ENCODE results near the gene ARHGAP42.

Gene ARHGAP42

DNA sequence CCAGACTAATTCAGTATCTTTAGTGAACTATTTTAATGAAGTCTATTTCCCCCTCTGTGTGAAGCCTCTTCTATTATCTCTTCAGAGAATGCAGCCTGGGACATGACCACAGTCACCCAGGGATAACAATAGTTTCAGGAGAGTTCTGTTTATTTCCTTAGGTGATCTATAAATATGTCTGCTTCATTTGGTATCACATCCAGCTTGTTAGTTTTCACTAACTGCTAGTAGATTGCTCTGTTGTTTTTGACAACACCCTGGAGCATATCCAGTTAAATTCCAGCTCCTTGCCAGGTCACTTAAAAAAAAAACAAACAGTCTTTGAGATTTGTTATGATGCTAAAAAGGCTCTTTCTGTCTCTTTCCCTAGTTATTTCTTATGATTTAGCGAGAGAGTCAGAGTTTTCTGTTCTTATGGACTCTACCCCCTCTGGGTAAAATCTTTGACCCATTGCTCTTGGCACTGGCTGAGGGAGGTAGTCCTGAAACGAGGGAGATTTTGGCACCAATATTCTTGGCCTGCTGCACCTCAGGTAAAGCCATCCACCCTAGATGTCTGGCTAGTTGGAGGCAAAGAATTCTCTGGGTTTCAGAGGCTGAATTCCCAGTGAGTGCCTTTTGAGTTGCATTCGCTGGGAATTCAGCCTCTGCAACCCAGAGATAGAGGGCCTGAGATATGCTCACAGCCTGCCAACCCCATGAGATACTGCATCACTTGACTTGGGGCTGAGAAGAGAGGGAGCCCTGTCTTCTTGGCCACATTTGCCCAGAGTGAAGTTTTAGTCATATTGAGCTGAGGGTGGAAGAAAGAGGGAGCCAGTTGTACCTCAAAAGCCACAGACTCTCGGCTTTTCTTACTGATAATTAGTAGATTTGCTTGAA is 283.4 kb downstream of the ARHGAP42 start:
- Histone ChIP-seq H3K4me3 (ENCODE audit: low read length) (no peak overlapping the region), H3K27me3 (ENCODE audit: control insufficient read depth, low read length) (no peaks in the 10 kb centered on the region), H3K79me2 (ENCODE audit: control insufficient read depth, low read length) (no peaks in the 10 kb centered on the region), H3K9me2 (replicated peaks; ENCODE audit: control insufficient read depth, low read length) (no peaks in the 10 kb centered on the region), H3K4me2 (ENCODE audit: low read length) (no peak overlapping the region), H3K36me3 (ENCODE audit: control insufficient read depth, low read length) (no peaks in the 10 kb centered on the region), H3K9me3 (ENCODE audit: control insufficient read depth, insufficient read depth, low read length) (no peaks in the 10 kb centered on the region), H3K27ac (ENCODE audit: low read depth, low read length) (no peak overlapping the region), H3K4me1 (ENCODE audit: control insufficient read depth, low read length) (no peaks in the 10 kb centered on the region), H4K20me1 (ENCODE audit: control insufficient read depth, insufficient read depth, low read depth, low read length) (no peaks in the 10 kb centered on the region), H3F3A (ENCODE audit: control insufficient read depth, insufficient read depth) (no peaks in the 10 kb centered on the region)
- no peak for TF ChIP-seq CTCF (IDR thresholded peaks at IDR 0.05; ENCODE audit: low read depth, low read length, poor library complexity, severe bottlenecking)
- TF ChIP-seq EZH2phosphoT487 (IDR thresholded peaks at IDR 0.05; ENCODE audit: borderline replicate concordance, low read length): no peak

DNA sequence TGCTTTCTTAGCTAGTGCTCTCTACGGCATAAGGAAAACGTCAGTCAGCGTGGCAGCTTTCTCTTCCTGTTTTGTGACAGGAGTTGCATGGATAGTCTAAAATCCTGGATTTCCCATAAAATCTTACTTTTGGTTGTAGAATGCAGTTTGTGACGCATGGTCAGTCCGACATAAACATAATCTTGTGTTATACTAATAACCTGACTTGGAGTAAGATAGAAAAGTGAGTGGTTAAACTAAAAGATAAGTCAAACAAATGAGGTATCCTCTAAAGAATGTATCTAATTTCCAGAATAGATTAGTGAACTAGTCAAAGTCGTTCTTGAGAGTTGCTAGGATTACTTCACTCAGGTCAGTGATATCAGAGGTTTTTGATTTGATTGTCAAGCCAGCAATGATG is 285.0 kb downstream of the ARHGAP42 start:
- Histone ChIP-seq H4K20me1 (ENCODE audit: control insufficient read depth, insufficient read depth, low read depth, low read length) (no peaks in the 10 kb centered on the region), H3K36me3 (ENCODE audit: control insufficient read depth, low read length) (no peaks in the 10 kb centered on the region), H3F3A (ENCODE audit: control insufficient read depth, insufficient read depth) (no peaks in the 10 kb centered on the region), H3K4me2 (ENCODE audit: low read length) (no peak overlapping the region), H3K79me2 (ENCODE audit: control insufficient read depth, low read length) (no peaks in the 10 kb centered on the region), H3K27ac (ENCODE audit: low read depth, low read length) (no peak overlapping the region), H3K9me2 (replicated peaks; ENCODE audit: control insufficient read depth, low read length) (no peaks in the 10 kb centered on the region), H3K4me3 (ENCODE audit: low read length) (no peak overlapping the region), H3K9me3 (ENCODE audit: control insufficient read depth, insufficient read depth, low read length) (no peaks in the 10 kb centered on the region), H3K4me1 (ENCODE audit: control insufficient read depth, low read length) (no peaks in the 10 kb centered on the region), H3K27me3 (ENCODE audit: control insufficient read depth, low read length) (no peaks in the 10 kb centered on the region)
- TF ChIP-seq EZH2phosphoT487 (IDR thresholded peaks at IDR 0.05; ENCODE audit: borderline replicate concordance, low read length) (no peak), CTCF (IDR thresholded peaks at IDR 0.05; ENCODE audit: low read depth, low read length, poor library complexity, severe bottlenecking) (no peak)

- H3K79me2 ChIP-seq (ENCODE audit: control insufficient read depth, low read length): no peaks in the 10 kb centered on the region
- no peaks in the 10 kb centered on the region for H3K36me3 ChIP-seq (ENCODE audit: control insufficient read depth, low read length)
- no peaks in the 10 kb centered on the region for H3K27me3 ChIP-seq (ENCODE audit: control insufficient read depth, low read length)
- no peaks in the 10 kb centered on the region for H3F3A ChIP-seq (ENCODE audit: control insufficient read depth, insufficient read depth)
- TF ChIP-seq EZH2phosphoT487 (IDR thresholded peaks at IDR 0.05; ENCODE audit: borderline replicate concordance, low read length): no peak
- no peak for TF ChIP-seq CTCF (IDR thresholded peaks at IDR 0.05; ENCODE audit: low read depth, low read length, poor library complexity, severe bottlenecking)
- no peaks in the 10 kb centered on the region for H3K9me2 ChIP-seq (replicated peaks; ENCODE audit: control insufficient read depth, low read length)
- H3K4me1 ChIP-seq (ENCODE audit: control insufficient read depth, low read length): no peaks in the 10 kb centered on the region
- no peaks in the 10 kb centered on the region for H3K9me3 ChIP-seq (ENCODE audit: control insufficient read depth, insufficient read depth, low read length)
- H4K20me1 ChIP-seq (ENCODE audit: control insufficient read depth, insufficient read depth, low read depth, low read length): no peaks in the 10 kb centered on the region
- no peak overlapping the region for H3K27ac ChIP-seq (ENCODE audit: low read depth, low read length)
- H3K4me2 ChIP-seq (ENCODE audit: low read length): no peak overlapping the region
- H3K4me3 ChIP-seq (ENCODE audit: low read length): no peak overlapping the region
These were observed 291.4 kb downstream of the ARHGAP42 start for GRCh38 chr11:100978442-100978841.
